H1 (cell line): ENCODE data around the gene AGFG2. TPM values are rescaled to one million over a fixed set of nuclear protein-coding genes. Genes with fewer than 3 reads are reported as not detected.

Experiments used
- CTCF ChIA-PET: fragments of 300-600 bp; sonication (Branson Sonifier 250); formaldehyde crosslinking; loops from one replicate; lab custom pipeline; 2021; ENCODE audit not compliant: partially characterized antibody; lab: Charles Lee
- POLR2A ChIA-PET: fragments of 300-600 bp; sonication (Branson Sonifier 250); formaldehyde crosslinking; loops from one replicate; lab custom pipeline; 2021; ENCODE audit warnings: inconsistent platforms; ENCODE audit not compliant: partially characterized antibody; lab: Charles Lee
- DNase-seq, 2 experiments: peaks; one replicate each; pipeline versions ENCODE4 v3.0.0 to v3.0.0-alpha.2; 2010 to 2022; ENCODE audit warnings: low spot score in 2 of 2, low read depth in 1 of 2, mixed read lengths in 1 of 2
- FAIRE-seq: peaks from 2 replicates; lab custom pipeline; 2011; peaks lifted over from hg19 to GRCh38; lab: Jason Lieb, UNC
- H2AFZ ChIP-seq: 2 replicates; pipeline ENCODE4 v1.8.1; 2012; ENCODE audit warnings: low read length, inconsistent platforms
- H2AK5ac ChIP-seq: 2 replicates; pipeline ENCODE4 v1.6.1; 2013; ENCODE audit warnings: low read depth, low read length
- H2BK120ac ChIP-seq: replicated peaks from 2 replicates; pipeline ENCODE3; 2013; ENCODE audit warnings: low read depth, low read length, inconsistent platforms
- H2BK12ac ChIP-seq: 2 replicates; pipeline ENCODE4 v1.6.1; 2013; ENCODE audit warnings: low read depth, low read length
- H2BK15ac ChIP-seq: 2 replicates; pipeline ENCODE4 v1.6.1; 2013; ENCODE audit warnings: low read length
- H2BK20ac ChIP-seq: 2 replicates; pipeline ENCODE4 v1.6.1; 2013; ENCODE audit warnings: low read length
- H2BK5ac ChIP-seq: 2 replicates; pipeline ENCODE4 v1.6.1; 2013; ENCODE audit warnings: low read depth, low read length
- H3K14ac ChIP-seq: 2 replicates; pipeline ENCODE4 v1.6.1; 2013; ENCODE audit warnings: inconsistent platforms; ENCODE audit not compliant: insufficient read length
- H3K18ac ChIP-seq: 2 replicates; pipeline ENCODE4 v1.6.1; 2013; ENCODE audit warnings: low read length; ENCODE audit errors: extremely low read depth
- H3K23ac ChIP-seq: 2 replicates; pipeline ENCODE4 v1.6.1; 2013; ENCODE audit warnings: inconsistent platforms; ENCODE audit not compliant: insufficient read length
- H3K23me2 ChIP-seq: 2 replicates; pipeline ENCODE4 v1.6.1; 2013; ENCODE audit warnings: low read depth, low read length
- H3K27ac ChIP-seq: 2 replicates; pipeline ENCODE4 v1.6.1; 2011; ENCODE audit warnings: low read depth, low read length, inconsistent platforms
- H3K27me3 ChIP-seq, 4 experiments: replicated peaks in 1 of 4; 1 replicate in 1 of 4; 2 replicates in 3 of 4; pipeline versions ENCODE4 v1.6.1 to v1.8.1; 2011 to 2013; ENCODE audit warnings: low read length in 3 of 4, mild to moderate bottlenecking in 3 of 4, inconsistent platforms in 2 of 4, mixed read lengths in 2 of 4, moderate library complexity in 1 of 4; ENCODE audit not compliant: control insufficient read depth in 3 of 4, insufficient read depth in 3 of 4; ENCODE audit errors: extremely low read depth in 1 of 4
- H3K36me3 ChIP-seq, 4 experiments: 2 replicates each; pipeline versions ENCODE4 v1.6.1 to v1.8.1; 2011 to 2013; ENCODE audit warnings: mild to moderate bottlenecking in 4 of 4, low read length in 3 of 4, moderate library complexity in 2 of 4, control low read depth in 1 of 4, inconsistent platforms in 1 of 4; ENCODE audit not compliant: insufficient read depth in 4 of 4, control insufficient read depth in 2 of 4
- H3K4ac ChIP-seq: replicated peaks from 2 replicates; pipeline ENCODE3; 2013; ENCODE audit warnings: low read length, low read depth, mixed read lengths, inconsistent platforms; ENCODE audit not compliant: insufficient read length
- H3K4me1 ChIP-seq, 4 experiments: replicated peaks in 1 of 4; 1 replicate in 1 of 4; 2 replicates in 3 of 4; pipeline versions ENCODE4 v1.6.1 to v1.8.1; 2011 to 2013; ENCODE audit warnings: low read length in 3 of 4, inconsistent platforms in 2 of 4, mixed read lengths in 1 of 4; ENCODE audit not compliant: insufficient read depth in 4 of 4, control insufficient read depth in 3 of 4
- H3K4me2 ChIP-seq, 2 experiments: 2 replicates each; pipeline versions ENCODE4 v1.6.1 to v1.8.1; 2011 to 2013; ENCODE audit warnings: low read depth in 2 of 2, low read length in 2 of 2, control low read depth in 1 of 2, inconsistent platforms in 1 of 2, mild to moderate bottlenecking in 1 of 2; ENCODE audit not compliant: insufficient read depth in 1 of 2
- H3K4me3 ChIP-seq, 4 experiments: fragments of 200-600, 300-600 bp in 1 of 4; sonication (generic), shearing (Covaris generic), sonication (Bioruptor Twin) in 1 of 4; 2 replicates each; pipeline versions ENCODE4 v1.5.1 to v1.8.1; 2011 to 2016; ENCODE audit warnings: low read length in 4 of 4, low read depth in 3 of 4, control low read depth in 2 of 4, inconsistent platforms in 2 of 4, mild to moderate bottlenecking in 2 of 4, mixed read lengths in 1 of 4, moderate library complexity in 1 of 4; ENCODE audit not compliant: insufficient read depth in 2 of 4; ENCODE audit errors: extremely low read depth in 1 of 4
- H3K56ac ChIP-seq: replicated peaks from 2 replicates; pipeline ENCODE3; 2013; ENCODE audit warnings: low read depth, mild to moderate bottlenecking, mixed read lengths, low read length, inconsistent platforms; ENCODE audit not compliant: insufficient read length
- H3K79me1 ChIP-seq: 2 replicates; pipeline ENCODE4 v1.6.1; 2013; ENCODE audit warnings: low read depth, low read length, control low read depth
- H3K79me2 ChIP-seq, 2 experiments: 2 replicates each; pipeline versions ENCODE4 v1.6.1 to v1.8.1; 2012 to 2013; ENCODE audit warnings: low read length in 2 of 2, mild to moderate bottlenecking in 2 of 2, inconsistent platforms in 1 of 2; ENCODE audit not compliant: insufficient read depth in 2 of 2, control insufficient read depth in 1 of 2
- H3K9ac ChIP-seq, 4 experiments: replicated peaks in 1 of 4; 1 replicate in 1 of 4; 2 replicates in 3 of 4; pipeline versions ENCODE4 v1.6.1 to v1.8.1; 2011 to 2013; ENCODE audit warnings: low read depth in 3 of 4, low read length in 3 of 4, control low read depth in 2 of 4, mild to moderate bottlenecking in 2 of 4, moderate library complexity in 2 of 4, inconsistent platforms in 1 of 4; ENCODE audit errors: extremely low read depth in 1 of 4
- H3K9me3 ChIP-seq, 2 experiments: 2 replicates each; pipeline versions ENCODE4 v1.6.1 to v1.8.1; 2012 to 2013; ENCODE audit warnings: mild to moderate bottlenecking in 2 of 2, moderate library complexity in 2 of 2, control low read depth in 1 of 2, inconsistent platforms in 1 of 2, low read depth in 1 of 2, low read length in 1 of 2, mixed read lengths in 1 of 2; ENCODE audit not compliant: insufficient read depth in 2 of 2
- H4K20me1 ChIP-seq, 2 experiments: replicated peaks in 1 of 2; 2 replicates each; pipeline versions ENCODE3 to v1.8.1; 2011 to 2013; ENCODE audit warnings: inconsistent platforms in 2 of 2, low read length in 2 of 2, mild to moderate bottlenecking in 1 of 2; ENCODE audit not compliant: insufficient read depth in 2 of 2, control insufficient read depth in 1 of 2
- H4K5ac ChIP-seq: 2 replicates; pipeline ENCODE4 v1.6.1; 2013; ENCODE audit warnings: low read length, low read depth, mixed read lengths, inconsistent platforms; ENCODE audit not compliant: insufficient read length
- H4K8ac ChIP-seq: 2 replicates; pipeline ENCODE4 v1.8.0; 2013; ENCODE audit warnings: mild to moderate bottlenecking, moderate library complexity, low read length, inconsistent platforms; ENCODE audit not compliant: insufficient read depth; ENCODE audit errors: extremely low read depth
- H4K91ac ChIP-seq: replicated peaks from 2 replicates; pipeline ENCODE3; 2013; ENCODE audit warnings: low read length, mixed read lengths, inconsistent platforms; ENCODE audit not compliant: insufficient read length
- ATF2 ChIP-seq: IDR thresholded peaks from 2 replicates; pipeline ENCODE4 v1.6.1; 2012; ENCODE audit warnings: low read length, inconsistent platforms
- JUND ChIP-seq: IDR thresholded peaks from 2 replicates; pipeline ENCODE4 v1.6.1; 2011; ENCODE audit warnings: mild to moderate bottlenecking, improper control_type of control experiment, low read length
- NRF1 ChIP-seq: IDR thresholded peaks from 2 replicates; pipeline ENCODE4 v1.6.1; 2011; ENCODE audit warnings: mild to moderate bottlenecking, low read depth, low read length, improper control_type of control experiment
- WGBS, 2 experiments: shearing (Covaris generic) in 1 of 2; methylation state at CpG; one replicate each; pipeline versions ENCODE4 v1.1.6 to v1.1.7; 2013 to 2015; ENCODE audit warnings: low lambda C conversion rate in 2 of 2, mixed read lengths in 2 of 2, inconsistent platforms in 1 of 2, low coverage in 1 of 2, missing lambda C conversion rate in 1 of 2; ENCODE audit not compliant: insufficient replicate concordance in 2 of 2, insufficient coverage in 1 of 2, insufficient read length in 1 of 2; ENCODE audit errors: extremely low coverage in 1 of 2, missing lambda C conversion rate in 1 of 2; 5-methylcytosine and 5-hydroxymethylcytosine counted together
- polyA plus RNA-seq, 7 experiments: library from polyadenylated mRNA; depleted of rRNA in 3 of 7; stranded (reverse) in 5 of 7; unstranded in 2 of 7; fragments of >200 nt in 5 of 7; fragments of 200-250 nt in 2 of 7; gene quantifications; 1 replicate in 5 of 7; 2 replicates in 1 of 7; 4 replicates in 1 of 7; pipeline versions ENCODE4 v1.2.1 to v1.2.3, GENCODE V29; 2011 to 2013; ENCODE audit warnings: missing spikeins in 2 of 7, mixed read lengths in 2 of 7
- total RNA-seq: library from RNA; stranded (reverse); fragmentation: NEBNext Ultra II Directional; extraction: Animal tissue kit (Norgen Biotek cat#: 25700); gene quantifications from 2 replicates; pipeline ENCODE4 v1.2.1, GENCODE V29; 2021

Gene AGFG2
- total and polyA plus RNA-seq, 2 of the 8 experiments (the other 6 are each of a cell fraction or from before 2014, with no cell fraction given): 7.6 to 11.2 TPM

- Histone ChIP-seq H2AK5ac (no peak overlapping the region), H4K5ac (no peak overlapping the region), H3K27me3 (peaks cover 0 to 3% (median 2%) of the 10 kb centered on the region in 4 experiments; a peak in 3 of 7 replicates), H3K4me3 (no peak overlapping the region), H3K23me2 (no peaks in the 10 kb centered on the region), H3K4me1 (peaks cover 13 to 48% (median 27%) of the 10 kb centered on the region in 4 experiments; a peak in 6 of 7 replicates), H4K8ac (no peak overlapping the region), H2AFZ (no peak overlapping the region), H2BK15ac (no peak overlapping the region), H2BK120ac (no peak overlapping the region), H3K9ac (no peak overlapping the region; a peak in 1 of 7 replicates), H3K36me3 (peaks cover 0 to 2% (median 0%) of the 10 kb centered on the region in 4 experiments; a peak in 2 of 8 replicates), H3K14ac (no peak overlapping the region), H3K79me2 (peaks cover 0 to 45% of the 10 kb centered on the region in 2 experiments; a peak in 3 of 4 replicates), H3K23ac (no peak overlapping the region), H4K20me1 (no peaks in the 10 kb centered on the region), H3K9me3 (no peaks in the 10 kb centered on the region), H3K79me1 (peaks cover 2% of the 10 kb centered on the region; the same call in 1 of the 2 replicates), H3K4ac (no peak overlapping the region), H3K4me2 (peak overlapping the region in 1 of 2 experiments; percentile 27; a peak in 1 of 4 replicates), H4K91ac (no peak overlapping the region), H2BK12ac (no peak overlapping the region; the same call in 1 of the 2 replicates), H2BK5ac (no peak overlapping the region), H3K18ac (no peak overlapping the region), H2BK20ac (no peak overlapping the region), H3K56ac (no peak overlapping the region), H3K27ac (peak overlapping the region; percentile 0; the same call in 1 of the 2 replicates)
- POLR2A ChIA-PET: interaction anchor here (1.0 to 2.9 kb wide), 5 partner anchors 15 to 116 kb away, joined by 4 to 10 read pairs (median 4); partner anchors contain the start of genes MEPCE and ZCWPW1
- CTCF ChIA-PET: interaction anchor here (0.6 to 26.5 kb wide), 10 partner anchors 9 to 220 kb away, joined by 3 to 341 read pairs (median 4); no protein-coding TSS in a partner anchor
- FAIRE-seq: no peak
- WGBS, 2 experiments: 88% methylated on average over 1 of the region's 1 CpG; no CpG with 5 or more reads in 1 of the 2 experiments
- no peak for DNase-seq
- TF ChIP-seq JUND (no peak), NRF1 (no peak), ATF2 (no peak)
These were observed 6.0 kb downstream of the AGFG2 start for GRCh38 chr7:100544967-100545359.
